Gastroesophageal sphincter (tissue), 4 donors: ENCODE measurements around the gene ZNF672. TPM values are rescaled to one million over a fixed set of nuclear protein-coding genes. Genes with fewer than 3 reads are reported as not detected.

Experiments used
- ATAC-seq: fragments of 150-250 bp; one replicate; pipeline ENCODE4 v1.9.1; 2016; ENCODE audit warnings: mild to moderate bottlenecking, moderate library complexity
- H3K27ac ChIP-seq, 4 donors: fragments of 200-600 bp; sonication (generic) in 3 of 4; 1 replicate in 3 of 4; 2 replicates in 1 of 4; pipeline ENCODE4 v1.5.1; 2016 to 2019
- H3K27me3 ChIP-seq: fragments of 200-600 bp; sonication (generic); one replicate; pipeline ENCODE4 v1.5.1; 2019
- H3K36me3 ChIP-seq, 2 donors: fragments of 200-600 bp; sonication (generic); one replicate each; pipeline ENCODE4 v1.5.1; 2019; ENCODE audit warnings: control low read depth in 1 of 2
- H3K4me1 ChIP-seq, 3 donors: fragments of 200-600 bp; sonication (generic); 1 replicate in 2 of 3; 2 replicates in 1 of 3; pipeline ENCODE4 v1.5.1; 2016 to 2019; ENCODE audit warnings: control low read depth in 2 of 3
- H3K4me3 ChIP-seq, 2 donors: fragments of 200-600 bp; sonication (generic); one replicate each; pipeline ENCODE4 v1.5.1; 2019; ENCODE audit warnings: mild to moderate bottlenecking in 1 of 2, moderate library complexity in 1 of 2
- H3K9me3 ChIP-seq, 3 donors: fragments of 200-600 bp; sonication (generic); one replicate each; pipeline ENCODE4 v1.5.1; 2017 to 2019; ENCODE audit warnings: control low read depth in 2 of 3
- EP300 ChIP-seq: sonication (generic); formaldehyde crosslinking; IDR thresholded peaks from one replicate; pipeline ENCODE4 v1.6.1; 2017; ENCODE audit warnings: antibody characterized with exemption, mild to moderate bottlenecking
- POLR2A ChIP-seq, 2 donors: fragments of 450-650 bp; IDR thresholded peaks; one replicate each; pipeline ENCODE4 v1.6.1; 2017; ENCODE audit warnings: antibody characterized with exemption in 2 of 2, mild to moderate bottlenecking in 2 of 2, moderate library complexity in 1 of 2
- POLR2AphosphoS5 ChIP-seq: sonication (generic); formaldehyde crosslinking; IDR thresholded peaks from one replicate; pipeline ENCODE4 v1.6.1; 2017; ENCODE audit warnings: antibody characterized with exemption
- WGBS, 2 donors: methylation state at CpG; one replicate each; pipeline ENCODE4 v1.1.5; 2018; ENCODE audit warnings: low coverage in 1 of 2; 5-methylcytosine and 5-hydroxymethylcytosine counted together
- small RNA-seq, 4 donors: library from RNA; depleted of rRNA; stranded (forward); fragments of <200 nt; gene quantifications; one replicate each; pipeline ENCODE3, GENCODE V24; 2016
- total RNA-seq, 4 donors: library from RNA; depleted of rRNA; stranded (reverse); fragments of >200 nt; gene quantifications; one replicate each; pipeline ENCODE4 v1.1.0, GENCODE V29; 2016
- TF ChIP-seq, protein P1 (sequence below), 4 experiments: fragments of 200-600 bp in 2 of 4; fragments of 450-650 bp in 2 of 4; sonication (generic) in 1 of 4; IDR thresholded peaks; one replicate each; pipeline ENCODE4 v1.5.1; 2017 to 2019; ENCODE audit warnings: antibody characterized with exemption in 4 of 4, mild to moderate bottlenecking in 2 of 4, moderate library complexity in 2 of 4

ZNF672 gene
- total RNA-seq, 4 donors from 2014 or later = 22.1 to 44.2 (median 34.3) TPM

DNA sequence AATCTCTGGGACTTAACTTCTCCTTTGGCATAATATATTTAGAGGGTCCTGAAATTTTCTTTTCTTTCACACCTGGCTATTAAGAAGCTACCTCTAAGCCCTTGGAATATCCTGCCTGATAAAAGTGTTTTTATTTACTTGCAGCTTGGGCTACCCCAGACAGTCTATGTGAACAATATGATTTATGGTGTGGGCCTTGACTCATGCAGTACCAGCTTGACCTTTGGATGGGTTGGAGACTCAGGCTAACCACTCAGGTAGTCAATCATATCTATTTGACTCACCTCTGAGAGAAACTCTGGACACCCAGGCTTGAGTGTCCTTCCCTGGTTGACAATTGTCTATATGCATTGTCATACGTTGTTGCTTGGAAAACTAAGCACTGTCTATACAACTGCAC, 54.6 kb downstream of the ZNF672 start:
- H3K9me3 ChIP-seq = no peaks in the 10 kb centered on the region
- 73 to 80% methylated on average over 1 of the region's 1 CpG for WGBS, 2 donors
- ATAC-seq = no peak
- H3K4me1 ChIP-seq = no peaks in the 10 kb centered on the region
- TF ChIP-seq POLR2A (IDR thresholded peaks at IDR 0.05) = no peak
- TF ChIP-seq, protein P1, sequence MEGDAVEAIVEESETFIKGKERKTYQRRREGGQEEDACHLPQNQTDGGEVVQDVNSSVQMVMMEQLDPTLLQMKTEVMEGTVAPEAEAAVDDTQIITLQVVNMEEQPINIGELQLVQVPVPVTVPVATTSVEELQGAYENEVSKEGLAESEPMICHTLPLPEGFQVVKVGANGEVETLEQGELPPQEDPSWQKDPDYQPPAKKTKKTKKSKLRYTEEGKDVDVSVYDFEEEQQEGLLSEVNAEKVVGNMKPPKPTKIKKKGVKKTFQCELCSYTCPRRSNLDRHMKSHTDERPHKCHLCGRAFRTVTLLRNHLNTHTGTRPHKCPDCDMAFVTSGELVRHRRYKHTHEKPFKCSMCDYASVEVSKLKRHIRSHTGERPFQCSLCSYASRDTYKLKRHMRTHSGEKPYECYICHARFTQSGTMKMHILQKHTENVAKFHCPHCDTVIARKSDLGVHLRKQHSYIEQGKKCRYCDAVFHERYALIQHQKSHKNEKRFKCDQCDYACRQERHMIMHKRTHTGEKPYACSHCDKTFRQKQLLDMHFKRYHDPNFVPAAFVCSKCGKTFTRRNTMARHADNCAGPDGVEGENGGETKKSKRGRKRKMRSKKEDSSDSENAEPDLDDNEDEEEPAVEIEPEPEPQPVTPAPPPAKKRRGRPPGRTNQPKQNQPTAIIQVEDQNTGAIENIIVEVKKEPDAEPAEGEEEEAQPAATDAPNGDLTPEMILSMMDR (IDR thresholded peaks at IDR 0.05) = no peak
- no peak for TF ChIP-seq POLR2AphosphoS5
- no peak for TF ChIP-seq EP300
- no peak overlapping the region for H3K4me3 ChIP-seq
- peaks cover 13% of the 10 kb centered on the region for H3K27me3 ChIP-seq
- no peak overlapping the region for H3K27ac ChIP-seq
- H3K36me3 ChIP-seq = no peaks in the 10 kb centered on the region

DNA sequence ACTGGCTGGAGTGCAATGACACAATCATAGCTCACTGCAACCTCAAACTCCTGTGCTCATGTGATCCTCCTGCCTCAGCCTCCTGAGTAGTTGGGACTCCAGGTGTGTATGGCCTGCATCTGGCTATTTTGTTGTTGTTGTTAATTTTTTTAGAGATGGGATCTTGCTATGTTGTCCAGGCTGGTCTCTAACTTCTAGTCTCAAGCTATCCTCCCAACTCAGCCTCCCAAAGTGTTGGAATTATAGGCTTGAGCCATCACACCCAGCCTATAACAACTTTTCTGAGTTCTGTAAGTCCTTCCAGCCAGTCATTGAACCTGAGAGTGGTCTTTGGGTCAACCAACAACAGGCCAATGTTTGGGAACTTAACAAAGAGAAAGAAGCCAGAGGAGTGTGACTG, 56.8 kb downstream of the ZNF672 start:
- no peak overlapping the region for H3K27ac ChIP-seq
- no peak for ATAC-seq
- no peaks in the 10 kb centered on the region for H3K36me3 ChIP-seq
- TF ChIP-seq POLR2A (IDR thresholded peaks at IDR 0.05) (no peak), POLR2AphosphoS5 (no peak)
- H3K27me3 ChIP-seq = peaks cover 20% of the 10 kb centered on the region
- no peaks in the 10 kb centered on the region for H3K4me1 ChIP-seq
- no peaks in the 10 kb centered on the region for H3K9me3 ChIP-seq
- H3K4me3 ChIP-seq = no peak overlapping the region

DNA sequence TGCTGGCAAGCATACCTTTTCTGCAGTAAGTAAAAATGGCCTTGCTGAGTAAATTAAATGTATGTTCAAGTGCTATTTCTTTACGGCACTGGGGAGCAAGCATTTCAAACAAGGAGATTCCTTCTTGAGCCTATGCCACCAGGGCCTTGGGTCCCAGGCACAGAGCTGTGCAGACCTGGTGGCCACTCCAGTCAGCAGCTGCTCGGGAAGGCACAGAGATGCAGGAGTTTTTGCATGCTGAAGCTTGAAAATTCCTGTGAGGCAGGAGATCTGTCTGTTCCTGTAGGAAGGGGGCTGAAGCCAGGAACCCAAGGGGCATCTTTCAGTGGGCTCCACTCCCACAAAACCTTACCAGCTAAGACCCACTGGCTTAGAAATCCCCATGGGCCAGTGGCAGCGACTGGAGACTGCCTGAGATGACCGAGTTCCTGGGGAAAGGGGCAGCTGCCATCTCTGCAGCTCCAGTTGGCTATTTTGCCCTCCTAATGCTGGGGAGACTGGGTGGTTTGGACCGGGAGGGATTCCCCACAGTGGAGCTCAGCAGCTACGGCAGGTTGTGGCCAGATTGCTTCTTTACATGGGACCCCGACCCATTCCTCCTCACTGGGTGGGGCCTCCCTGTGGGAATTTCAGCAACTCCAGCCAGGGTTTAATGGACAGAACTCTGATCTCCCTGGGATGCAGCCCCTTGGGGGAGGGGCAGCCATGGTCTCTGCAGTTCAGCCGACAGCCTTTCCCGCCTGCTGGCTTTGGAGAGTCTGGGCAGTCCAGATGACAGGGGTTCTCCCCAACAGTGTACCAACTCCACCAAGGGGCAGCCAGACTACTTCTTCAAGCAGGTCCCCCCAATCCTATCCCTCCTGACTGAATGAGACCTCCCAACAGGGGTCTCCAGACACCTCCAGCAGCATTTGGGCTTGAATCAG, 59.7 kb downstream of the ZNF672 start:
- Histone ChIP-seq H3K4me1 (no peaks in the 10 kb centered on the region), H3K4me3 (no peak overlapping the region), H3K9me3 (no peaks in the 10 kb centered on the region), H3K27me3 (peaks cover 20% of the 10 kb centered on the region), H3K27ac (no peak overlapping the region), H3K36me3 (no peaks in the 10 kb centered on the region)
- TF ChIP-seq EP300 (no peak), POLR2A (IDR thresholded peaks at IDR 0.05) (no peak), POLR2AphosphoS5 (no peak)
- TF ChIP-seq, protein P1 (IDR thresholded peaks at IDR 0.05) = no peak
- ATAC-seq = no peak
- WGBS, 2 donors = 50 to 67% methylated on average over 1 of the region's 9 CpGs

Small RNA genes within 50 kb of the gene (small RNA-seq; reads per million reads assigned to genes)
- 0 reads per million in 4 donors for gene MIR3124

Other genes with a start within 250 kb of the ZNF672 start
- gene OR2T10, start 240.5 kb upstream of the ZNF672 start, total RNA-seq = not detected
- not detected for gene OR2T11, start 203.1 kb upstream of the ZNF672 start, total RNA-seq
- gene OR2T35, start 192.9 kb upstream of the ZNF672 start, total RNA-seq = not detected
- gene OR2T27, start 182.7 kb upstream of the ZNF672 start, total RNA-seq = not detected
- not detected for gene OR14I1, start 135.5 kb upstream of the ZNF672 start, total RNA-seq
- gene LYPD8, start 82.5 kb upstream of the ZNF672 start, total RNA-seq = not detected
- 10 to 100 TPM; 21.9 to 38.7 (median 28.4) TPM for gene SH3BP5L, start 12.3 kb upstream of the ZNF672 start, total RNA-seq
- 10 to 100 TPM; 22.1 to 69.6 (median 28.4) TPM for gene ZNF692, start 20.9 kb downstream of the ZNF672 start, total RNA-seq
- gene PGBD2, start 68.0 kb downstream of the ZNF672 start, total RNA-seq = 1 to 10 TPM; 3.6 to 5.9 (median 4.7) TPM